LoVo (cell line): Measurements from ENCODE around the gene FAM135A.
"Not testable (repeated sequence)": the region's sequence is repeated elsewhere in the genome, so short reads cannot be mapped to it uniquely, and the experiment has no call there.

Experiments
- DNase-seq: peaks from one replicate; pipeline ENCODE4 v3.0.0-alpha.2; 2016; ENCODE audit warnings: low spot score

The FAM135A gene

DNA sequence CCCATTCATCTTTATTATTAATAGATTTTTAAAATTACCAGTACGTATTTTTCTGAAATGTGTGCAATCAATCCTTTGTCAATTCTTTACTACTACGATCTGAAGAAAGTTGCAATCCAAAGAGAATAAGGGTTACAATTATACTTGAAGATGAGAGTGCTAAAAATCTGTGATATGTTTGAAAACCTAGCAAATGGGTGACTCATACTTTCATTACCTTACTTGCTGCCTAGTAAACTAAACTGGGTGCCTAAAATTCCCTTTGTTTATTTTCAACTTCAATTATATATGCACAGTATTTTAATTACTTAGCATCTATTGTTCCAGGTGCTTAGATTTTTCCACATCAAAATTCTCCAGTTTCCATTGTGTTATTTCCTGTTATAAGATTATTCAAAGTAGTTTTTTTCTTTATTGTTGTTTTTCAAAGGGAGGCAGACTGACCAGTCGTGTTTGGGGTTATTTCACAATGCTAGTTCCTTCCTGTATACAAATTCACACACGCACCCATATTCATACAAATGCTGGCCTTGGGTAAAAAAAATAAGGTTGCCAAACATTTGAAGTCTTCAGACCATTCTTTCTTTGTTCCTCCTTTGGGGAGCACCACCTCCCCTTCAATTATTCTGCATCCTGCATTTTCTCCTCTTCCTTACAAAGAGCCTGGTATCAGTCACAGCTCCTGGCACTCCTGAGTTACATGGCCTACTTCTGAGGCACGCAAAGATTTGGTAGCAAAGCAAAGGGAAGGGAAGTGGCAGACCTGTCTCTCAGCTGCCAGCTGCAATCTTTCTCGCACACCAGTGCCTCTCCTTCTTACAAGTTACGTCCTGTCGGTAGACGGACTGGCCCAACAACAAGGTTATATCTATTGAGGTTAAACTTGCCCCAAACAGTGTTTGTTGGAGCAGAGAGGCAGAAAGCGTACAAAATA, 16.2 kb upstream of the FAM135A start:
- DNase-seq, result no peak

GRCh38 chr6:70398783-70399728, 14.3 kb upstream of the FAM135A start:
- peak; percentile 90 for DNase-seq

- DNase-seq, result no peak
Measured at GRCh38 chr6:70404658-70405057, 8.7 kb upstream of the FAM135A start.

DNA sequence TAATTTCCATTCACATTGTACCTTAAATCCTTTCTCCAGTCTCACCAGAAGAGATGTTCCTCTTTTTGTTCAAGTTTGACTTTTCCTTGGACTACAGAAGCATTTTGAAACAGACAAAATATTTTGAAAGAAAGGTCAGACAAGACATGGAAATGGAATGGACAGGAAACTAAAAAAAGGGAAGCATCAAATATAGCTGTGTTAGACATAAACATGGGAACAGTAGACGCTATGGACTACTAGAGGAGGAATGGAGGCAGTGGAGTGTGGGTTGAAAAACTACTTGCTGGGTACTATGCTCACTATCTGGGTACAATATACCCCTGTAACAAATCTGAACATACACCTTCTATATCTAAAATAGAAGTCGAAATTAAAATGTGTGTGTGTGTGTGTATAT, 4.1 kb upstream of the FAM135A start:
- DNase-seq, result no peak

- DNase-seq, result no peak
Measured at GRCh38 chr6:70411542-70412251, 1.6 kb upstream of the FAM135A start.

DNA sequence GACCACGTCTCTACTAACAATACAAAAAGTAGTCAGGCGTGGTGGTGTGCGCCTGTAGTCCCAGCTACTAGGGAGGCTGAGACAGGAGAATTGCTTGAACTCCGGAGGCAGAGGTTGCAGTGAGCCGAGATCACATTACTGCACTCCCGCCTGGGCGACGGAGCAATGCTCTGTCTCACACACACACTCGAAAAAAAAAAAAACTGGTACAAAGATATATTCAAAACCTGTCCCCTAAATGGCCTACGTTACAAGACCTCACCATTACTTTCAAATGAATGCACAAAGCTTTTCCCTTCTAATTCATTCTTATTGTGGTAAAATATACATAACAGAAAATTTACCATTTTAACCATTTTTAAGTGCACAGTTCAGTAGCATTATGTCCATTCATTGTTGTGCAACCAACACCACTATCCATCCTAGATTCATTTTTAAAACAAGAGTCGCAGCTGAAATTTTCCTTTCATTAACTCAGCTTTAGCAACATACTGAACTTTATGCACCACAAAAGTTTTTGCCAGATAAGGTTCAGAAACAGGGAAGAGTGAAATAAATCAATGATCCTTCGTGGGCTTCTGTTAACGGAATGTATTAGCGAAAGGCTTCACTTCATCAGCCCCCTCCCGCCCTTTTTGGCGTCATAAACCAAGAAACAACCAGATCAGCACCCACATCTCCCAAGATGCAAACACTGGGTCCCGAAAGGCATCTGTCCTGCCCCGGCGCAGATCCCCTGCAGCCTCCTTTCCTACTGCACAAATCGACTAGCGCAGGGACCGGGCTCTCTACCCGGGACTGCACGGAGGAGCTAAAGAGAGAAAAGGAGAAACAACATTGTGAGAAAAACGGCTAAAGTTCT, 825 bp upstream of the FAM135A start:
- DNase-seq, result no peak

DNA sequence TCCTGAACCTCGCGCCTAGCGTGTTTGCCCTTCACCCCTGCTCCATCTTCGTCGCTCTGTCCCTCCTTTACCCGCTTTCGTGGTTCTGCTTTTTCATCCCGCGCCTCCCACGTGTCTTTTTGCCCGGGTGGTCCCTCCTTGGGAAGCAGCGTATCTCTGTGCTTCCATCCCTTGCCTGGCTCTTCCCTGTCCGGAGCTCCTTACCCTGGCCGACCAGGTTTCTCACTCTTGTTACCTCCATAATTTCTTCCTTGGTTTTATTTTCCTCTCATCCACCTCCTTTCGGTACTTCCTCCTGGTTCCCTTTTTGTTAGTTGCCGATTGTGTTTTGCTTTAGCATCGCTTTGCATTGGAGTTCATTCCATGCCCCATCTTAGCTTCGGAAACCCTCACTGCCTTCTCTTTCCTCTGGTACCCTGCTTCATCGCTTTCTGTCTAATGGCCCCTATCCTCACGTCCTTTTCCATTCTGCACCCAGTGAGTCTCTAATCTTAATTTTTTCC, 735 bp downstream of the FAM135A start:
- DNase-seq, result no peak

DNA sequence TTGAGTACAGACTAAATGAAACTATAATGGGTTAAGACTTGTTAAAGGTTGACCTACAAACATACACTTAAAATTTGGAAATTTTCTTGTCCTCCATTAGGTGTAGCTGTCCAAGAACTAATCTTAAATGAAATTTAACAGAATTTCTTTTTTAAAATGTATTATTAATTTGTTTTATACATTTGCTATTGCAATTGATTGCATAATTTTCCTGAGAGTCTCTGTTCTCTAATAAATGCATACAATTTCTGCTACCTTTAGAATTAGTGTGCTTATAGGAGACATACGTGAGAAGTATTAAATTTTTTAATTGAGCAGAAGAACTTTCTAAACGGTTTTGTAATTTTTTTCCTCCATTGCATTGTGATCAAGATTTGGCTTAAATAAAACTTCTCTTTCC, 1.5 kb downstream of the FAM135A start:
- no peak for DNase-seq

DNA sequence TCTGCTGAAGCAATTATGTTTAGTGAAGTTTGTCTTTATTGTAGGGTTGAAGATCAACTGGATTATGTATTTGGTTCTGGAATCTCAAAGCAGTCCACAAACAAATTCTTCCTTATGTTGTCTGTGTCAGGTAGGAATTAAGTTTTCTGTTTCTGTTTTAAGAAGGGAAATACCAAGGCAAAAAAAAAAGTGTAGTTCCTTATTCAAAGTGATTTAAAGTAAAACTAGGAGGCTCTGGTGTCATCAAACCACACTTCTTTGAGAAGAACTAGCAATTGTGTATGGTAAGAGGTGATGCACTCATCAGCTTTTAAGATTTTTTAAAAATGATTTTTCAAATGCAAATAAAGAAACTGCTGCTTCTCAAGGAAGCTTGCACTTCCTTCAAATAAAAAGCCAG, 1.9 kb downstream of the FAM135A start:
- no peak for DNase-seq

DNA sequence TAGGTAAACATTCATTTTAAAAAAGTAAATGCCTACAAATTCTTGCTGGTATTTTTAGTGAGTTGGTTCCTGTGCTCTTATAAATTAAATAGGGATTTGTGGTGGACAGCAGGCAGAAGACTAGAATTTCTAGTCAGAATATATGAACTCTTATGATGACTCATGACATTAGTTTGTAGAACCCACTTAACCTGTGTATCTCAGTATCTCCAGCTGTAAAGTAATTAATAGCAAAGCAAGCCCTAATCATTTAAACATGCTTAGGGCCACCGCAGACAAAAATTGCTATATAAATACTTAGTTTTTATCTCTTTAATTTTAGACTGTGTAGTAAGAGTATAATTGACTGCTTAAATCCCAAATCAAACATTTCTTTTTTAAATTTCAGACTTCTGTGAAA, 2.4 kb downstream of the FAM135A start:
- DNase-seq, result no peak

GRCh38 chr6:70421509-70421908, 8.2 kb downstream of the FAM135A start:
- no peak for DNase-seq

- DNase-seq, result no peak
Measured at GRCh38 chr6:70423189-70424134, 10.2 kb downstream of the FAM135A start.

DNA sequence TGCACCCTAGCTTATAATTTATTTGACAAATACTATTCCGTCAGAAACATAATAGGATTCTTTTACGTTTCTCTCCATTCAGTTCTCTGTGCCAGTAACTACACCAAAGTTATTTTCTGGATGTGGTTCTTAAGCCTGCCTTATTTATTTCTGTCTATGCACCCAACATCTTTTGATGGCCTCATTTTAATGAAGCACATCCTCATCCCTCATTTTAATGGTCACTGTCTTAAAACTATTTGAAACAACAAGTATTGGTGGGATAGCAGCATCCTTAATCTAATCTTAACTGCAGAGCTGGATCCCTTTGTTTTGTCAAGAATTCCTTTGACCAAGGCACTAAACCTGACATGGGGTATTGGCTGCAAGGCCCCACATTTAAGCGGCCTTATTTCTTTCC, 11.0 kb downstream of the FAM135A start:
- DNase-seq, result no peak

- DNase-seq, result no peak
Measured at GRCh38 chr6:70436320-70436719, 23.0 kb downstream of the FAM135A start.

GRCh38 chr6:70445001-70445400, 31.7 kb downstream of the FAM135A start:
- DNase-seq, result no peak

DNA sequence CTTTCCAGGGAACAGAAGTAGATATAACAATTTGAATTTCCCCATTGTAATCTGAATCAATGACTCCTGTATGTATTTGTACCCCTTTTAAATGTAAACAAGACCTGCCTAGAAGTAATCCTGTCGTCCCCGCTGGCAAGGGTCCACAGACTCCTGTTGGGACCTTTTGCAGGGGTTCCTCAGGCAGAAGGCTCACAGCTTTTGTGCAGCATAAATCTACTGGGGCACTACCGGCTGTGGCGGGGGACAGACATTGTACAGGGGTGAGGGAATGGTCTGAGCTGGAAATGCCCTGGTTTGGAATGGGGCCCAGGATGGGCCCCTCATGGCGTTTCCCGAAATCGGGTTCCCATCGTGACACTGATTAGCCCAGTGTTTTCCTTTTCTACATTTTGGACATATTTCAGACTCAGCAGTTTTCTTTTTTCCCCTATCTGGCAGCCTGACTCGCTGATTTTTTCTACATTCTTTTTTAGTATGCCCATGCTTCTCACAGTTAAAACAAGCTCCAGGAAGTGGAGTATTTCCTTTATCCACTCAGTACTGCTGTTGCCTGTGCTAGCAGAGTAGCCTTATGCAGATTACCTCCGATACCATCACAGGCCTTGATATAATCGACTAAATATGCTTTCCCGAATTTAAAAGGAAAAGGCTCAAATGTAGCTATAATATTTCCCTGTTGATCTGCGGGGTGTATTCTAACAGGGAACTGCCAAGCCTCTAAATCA, 34.2 kb downstream of the FAM135A start:
- DNase-seq, result not testable (repeated sequence)

DNA sequence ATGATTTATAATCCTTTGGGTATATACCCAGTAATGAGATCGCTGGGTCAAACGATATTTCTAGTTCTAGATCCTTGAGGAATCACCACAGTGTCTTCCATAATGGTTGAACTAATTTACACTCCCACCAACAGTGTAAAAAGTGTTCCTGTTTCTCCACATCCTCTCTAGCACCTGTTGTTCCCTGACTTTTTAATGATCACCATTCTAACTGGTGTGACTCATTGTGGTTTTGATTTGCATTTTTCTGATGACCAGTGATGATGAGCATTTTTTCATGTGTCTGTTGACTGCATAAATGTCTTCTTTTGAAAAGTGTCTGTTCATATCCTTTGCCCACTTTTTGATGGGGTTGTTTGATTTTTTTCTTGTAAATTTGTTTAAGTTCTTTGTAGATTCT, 40.6 kb downstream of the FAM135A start:
- not testable (repeated sequence) for DNase-seq

- no peak for DNase-seq
Measured at GRCh38 chr6:70456735-70457134, 43.4 kb downstream of the FAM135A start.

DNA sequence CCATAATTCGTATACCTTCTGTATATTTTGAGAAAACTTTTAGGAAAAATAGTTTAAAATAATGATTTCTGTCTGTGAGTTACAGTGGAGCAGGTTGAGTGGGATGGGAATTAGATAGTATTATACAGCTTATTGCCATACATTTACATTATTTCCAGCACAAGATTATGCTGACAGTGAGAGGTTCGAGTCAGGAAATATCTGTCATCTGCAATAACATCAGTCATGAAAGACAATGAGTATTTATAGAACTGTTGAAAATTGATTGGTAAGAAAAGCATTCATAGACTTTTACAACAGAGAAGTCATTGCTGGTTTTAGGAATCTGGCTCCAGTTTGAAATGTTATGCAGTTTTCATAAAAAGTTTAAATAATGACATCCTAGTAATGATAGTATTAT, 45.9 kb downstream of the FAM135A start:
- no peak for DNase-seq
